ENCODE data around the gene RAB20.

- TF ChIP-seq CTCF (IDR thresholded peaks at IDR 0.05; ENCODE audit: low read length) (no peak), EZH2 (IDR thresholded peaks at IDR 0.05; ENCODE audit: borderline replicate concordance, low read length) (no peak)
Observed at GRCh38 chr13:110572778-110573118, 11.2 kb upstream of the RAB20 start.
